ENCODE data around the gene CIITA. TPM values are rescaled to one million over a fixed set of nuclear protein-coding genes. Genes with fewer than 3 reads are reported as not detected.

Gene CIITA
- total and polyA plus RNA-seq, 10 of the 15 experiments (the other 5 are each of a cell fraction or from before 2014, with no cell fraction given): 11.5 to 145 (median 49.7) TPM

DNA sequence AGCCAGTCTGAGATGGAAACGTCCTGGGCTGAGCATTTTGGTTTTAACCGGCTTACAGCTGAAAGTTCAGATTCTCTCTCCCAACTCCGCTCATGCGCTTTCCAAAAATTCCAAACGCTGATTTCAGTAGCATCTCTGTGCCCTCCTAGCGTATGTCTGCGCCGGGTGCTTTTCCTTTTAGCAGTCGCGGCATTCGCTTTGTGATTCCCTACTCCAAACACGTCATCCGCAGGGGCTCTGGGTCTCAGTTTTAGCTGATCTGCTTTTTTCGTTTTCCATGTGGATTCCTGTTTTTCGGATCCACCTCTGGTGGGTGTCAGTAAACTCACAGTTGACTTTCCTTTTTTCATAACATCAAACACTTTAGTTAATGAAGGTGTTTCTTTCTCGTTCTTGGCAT, 36.3 kb upstream of the CIITA start (continued):
- TF ChIP-seq, protein P1, sequence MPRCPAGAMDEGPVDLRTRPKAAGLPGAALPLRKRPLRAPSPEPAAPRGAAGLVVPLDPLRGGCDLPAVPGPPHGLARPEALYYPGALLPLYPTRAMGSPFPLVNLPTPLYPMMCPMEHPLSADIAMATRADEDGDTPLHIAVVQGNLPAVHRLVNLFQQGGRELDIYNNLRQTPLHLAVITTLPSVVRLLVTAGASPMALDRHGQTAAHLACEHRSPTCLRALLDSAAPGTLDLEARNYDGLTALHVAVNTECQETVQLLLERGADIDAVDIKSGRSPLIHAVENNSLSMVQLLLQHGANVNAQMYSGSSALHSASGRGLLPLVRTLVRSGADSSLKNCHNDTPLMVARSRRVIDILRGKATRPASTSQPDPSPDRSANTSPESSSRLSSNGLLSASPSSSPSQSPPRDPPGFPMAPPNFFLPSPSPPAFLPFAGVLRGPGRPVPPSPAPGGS (IDR thresholded peaks at IDR 0.05; ENCODE audit: borderline replicate concordance, insufficient read depth, low read depth, low read length, poor library complexity, severe bottlenecking): no peak
- TF ChIP-seq MTA2 (IDR thresholded peaks at IDR 0.05; ENCODE audit: low read depth) (no peak), NR2C2 (IDR thresholded peaks at IDR 0.05; ENCODE audit: borderline replicate concordance, control insufficient read depth, insufficient read length, low read depth) (no peak), YBX1 (IDR thresholded peaks at IDR 0.05) (no peak)

DNA sequence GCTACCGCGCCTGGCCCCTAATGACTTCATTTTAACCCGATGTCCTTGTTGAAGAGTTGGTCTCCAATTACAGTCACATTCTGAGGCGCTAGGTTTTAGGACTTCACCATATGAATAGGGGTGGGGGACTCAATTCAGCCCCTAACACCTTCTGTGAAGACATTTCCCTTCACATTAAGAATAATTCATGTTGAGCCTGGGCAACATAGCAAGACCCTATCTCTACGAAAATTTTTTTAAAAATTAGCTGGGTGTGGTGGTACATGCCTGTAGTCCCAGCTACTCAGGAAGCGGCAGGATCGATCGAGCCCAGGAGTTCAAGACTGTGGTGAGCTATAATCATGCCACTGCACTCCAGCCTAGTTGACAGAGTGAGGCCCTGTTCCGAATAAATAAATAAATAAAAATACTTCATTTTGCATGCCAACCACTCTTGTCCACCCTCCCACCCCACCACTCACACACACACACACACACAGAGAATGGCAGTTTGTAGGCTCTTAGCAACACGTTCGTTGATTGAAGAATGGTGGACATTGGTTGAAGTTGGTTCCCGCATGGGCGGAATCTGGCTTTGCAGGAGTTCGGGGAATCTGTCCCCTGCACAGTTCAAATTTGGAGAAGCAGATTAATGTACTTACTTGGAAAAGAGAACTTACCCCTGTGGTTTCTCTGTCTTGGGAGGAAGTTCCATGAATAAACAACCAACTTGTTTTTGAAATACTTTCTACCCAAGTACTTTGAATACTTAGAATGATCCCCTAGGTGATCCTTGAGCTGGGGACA, 30.6 kb upstream of the CIITA start:
- H3K79me2 ChIP-seq (ENCODE audit: control insufficient read depth, insufficient read depth, low read length): no peaks in the 10 kb centered on the region
- intact Hi-C loops (cut with micrococcal nuclease; ENCODE audit: unreplicated experiment) (no loop called here), in situ Hi-C loops (cut with MboI) (no loop called here)
- DNase-seq (ENCODE audit: low read depth, low spot score) (no peak), FAIRE-seq (no peak), ATAC-seq (no peak)
- no peak overlapping the region for H3K27ac ChIP-seq (ENCODE audit: control insufficient read depth, insufficient read depth)
- H4K20me1 ChIP-seq (ENCODE audit: control insufficient read depth, insufficient read depth): no peaks in the 10 kb centered on the region
- ChIA-PET CTCF (interaction anchor here (0.6 kb wide), 2 partner anchors 23 to 331 kb away, joined by 3 read pairs; no protein-coding TSS in a partner anchor), RAD21 (ENCODE audit: unreplicated experiment) (no interaction called here), SMC1A (ENCODE audit: uncharacterized antibody, unreplicated experiment) (interaction anchor here (1.0 to 1.1 kb wide), 2 partner anchors 8 to 12 kb away, joined by 3 read pairs; no protein-coding TSS in a partner anchor), POLR2A (interaction anchor here (0.5 to 1.5 kb wide), 3 partner anchors 16 to 524 kb away, joined by 3 to 4 read pairs (median 3); no protein-coding TSS in a partner anchor)
- BruUV-seq (replicated peaks): no TSS peak
- no peak overlapping the region for H3K9ac ChIP-seq (ENCODE audit: control insufficient read depth, insufficient read depth, low read length)
- no peak overlapping the region for H3K4me2 ChIP-seq (ENCODE audit: control insufficient read depth, insufficient read depth)
- no peaks in the 10 kb centered on the region for H3K27me3 ChIP-seq (replicated peaks in 1 of 2; ENCODE audit: control insufficient read depth in 2 of 2, insufficient read depth in 2 of 2, low read length in 1 of 2)
- H3K4me1 ChIP-seq (ENCODE audit: control insufficient read depth, insufficient read depth, low read length): peaks cover 20% of the 10 kb centered on the region
- H3K4me3 ChIP-seq: no peak overlapping the region
- no peaks in the 10 kb centered on the region for H3K9me3 ChIP-seq (replicated peaks; ENCODE audit: control insufficient read depth, insufficient read depth, low read length)
- WGBS (ENCODE audit: insufficient coverage, insufficient replicate concordance, low lambda C conversion rate, missing lambda C conversion rate): 74% methylated on average over 14 of the region's 14 CpGs
- H3K36me3 ChIP-seq (ENCODE audit: control insufficient read depth in 2 of 2, insufficient read depth in 2 of 2, low read length in 1 of 2): no peaks in the 10 kb centered on the region
- no peak overlapping the region for H2AFZ ChIP-seq (ENCODE audit: control insufficient read depth, low read depth, low read length)
- TF ChIP-seq CHD2 (IDR thresholded peaks at IDR 0.05; ENCODE audit: borderline replicate concordance, low read depth, low read length) (no peak), GABPA (IDR thresholded peaks at IDR 0.05; ENCODE audit: low read depth) (no peak), ZNF274 (IDR thresholded peaks at IDR 0.05; ENCODE audit: insufficient read depth, insufficient read length) (no peak), BHLHE40 (IDR thresholded peaks at IDR 0.05; ENCODE audit: borderline replicate concordance in 1 of 2, low read depth in 2 of 2, low read length in 1 of 2) (no peak), ZBED1 (IDR thresholded peaks at IDR 0.05; ENCODE audit: borderline replicate concordance) (no peak), NR2F1 (conservative IDR thresholded peaks at IDR 0.05) (no peak), POU2F2 (IDR thresholded peaks at IDR 0.05; ENCODE audit: borderline replicate concordance, low read depth, low read length) (no peak), IRF4 (IDR thresholded peaks at IDR 0.05; ENCODE audit: low read depth, low read length) (no peak)
- TF ChIP-seq, protein P2, sequence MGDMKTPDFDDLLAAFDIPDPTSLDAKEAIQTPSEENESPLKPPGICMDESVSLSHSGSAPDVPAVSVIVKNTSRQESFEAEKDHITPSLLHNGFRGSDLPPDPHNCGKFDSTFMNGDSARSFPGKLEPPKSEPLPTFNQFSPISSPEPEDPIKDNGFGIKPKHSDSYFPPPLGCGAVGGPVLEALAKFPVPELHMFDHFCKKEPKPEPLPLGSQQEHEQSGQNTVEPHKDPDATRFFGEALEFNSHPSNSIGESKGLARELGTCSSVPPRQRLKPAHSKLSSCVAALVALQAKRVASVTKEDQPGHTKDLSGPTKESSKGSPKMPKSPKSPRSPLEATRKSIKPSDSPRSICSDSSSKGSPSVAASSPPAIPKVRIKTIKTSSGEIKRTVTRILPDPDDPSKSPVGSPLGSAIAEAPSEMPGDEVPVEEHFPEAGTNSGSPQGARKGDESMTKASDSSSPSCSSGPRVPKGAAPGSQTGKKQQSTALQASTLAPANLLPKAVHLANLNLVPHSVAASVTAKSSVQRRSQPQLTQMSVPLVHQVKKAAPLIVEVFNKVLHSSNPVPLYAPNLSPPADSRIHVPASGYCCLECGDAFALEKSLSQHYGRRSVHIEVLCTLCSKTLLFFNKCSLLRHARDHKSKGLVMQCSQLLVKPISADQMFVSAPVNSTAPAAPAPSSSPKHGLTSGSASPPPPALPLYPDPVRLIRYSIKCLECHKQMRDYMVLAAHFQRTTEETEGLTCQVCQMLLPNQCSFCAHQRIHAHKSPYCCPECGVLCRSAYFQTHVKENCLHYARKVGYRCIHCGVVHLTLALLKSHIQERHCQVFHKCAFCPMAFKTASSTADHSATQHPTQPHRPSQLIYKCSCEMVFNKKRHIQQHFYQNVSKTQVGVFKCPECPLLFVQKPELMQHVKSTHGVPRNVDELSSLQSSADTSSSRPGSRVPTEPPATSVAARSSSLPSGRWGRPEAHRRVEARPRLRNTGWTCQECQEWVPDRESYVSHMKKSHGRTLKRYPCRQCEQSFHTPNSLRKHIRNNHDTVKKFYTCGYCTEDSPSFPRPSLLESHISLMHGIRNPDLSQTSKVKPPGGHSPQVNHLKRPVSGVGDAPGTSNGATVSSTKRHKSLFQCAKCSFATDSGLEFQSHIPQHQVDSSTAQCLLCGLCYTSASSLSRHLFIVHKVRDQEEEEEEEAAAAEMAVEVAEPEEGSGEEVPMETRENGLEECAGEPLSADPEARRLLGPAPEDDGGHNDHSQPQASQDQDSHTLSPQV (IDR thresholded peaks at IDR 0.05): no peak
- TF ChIP-seq, protein P3, sequence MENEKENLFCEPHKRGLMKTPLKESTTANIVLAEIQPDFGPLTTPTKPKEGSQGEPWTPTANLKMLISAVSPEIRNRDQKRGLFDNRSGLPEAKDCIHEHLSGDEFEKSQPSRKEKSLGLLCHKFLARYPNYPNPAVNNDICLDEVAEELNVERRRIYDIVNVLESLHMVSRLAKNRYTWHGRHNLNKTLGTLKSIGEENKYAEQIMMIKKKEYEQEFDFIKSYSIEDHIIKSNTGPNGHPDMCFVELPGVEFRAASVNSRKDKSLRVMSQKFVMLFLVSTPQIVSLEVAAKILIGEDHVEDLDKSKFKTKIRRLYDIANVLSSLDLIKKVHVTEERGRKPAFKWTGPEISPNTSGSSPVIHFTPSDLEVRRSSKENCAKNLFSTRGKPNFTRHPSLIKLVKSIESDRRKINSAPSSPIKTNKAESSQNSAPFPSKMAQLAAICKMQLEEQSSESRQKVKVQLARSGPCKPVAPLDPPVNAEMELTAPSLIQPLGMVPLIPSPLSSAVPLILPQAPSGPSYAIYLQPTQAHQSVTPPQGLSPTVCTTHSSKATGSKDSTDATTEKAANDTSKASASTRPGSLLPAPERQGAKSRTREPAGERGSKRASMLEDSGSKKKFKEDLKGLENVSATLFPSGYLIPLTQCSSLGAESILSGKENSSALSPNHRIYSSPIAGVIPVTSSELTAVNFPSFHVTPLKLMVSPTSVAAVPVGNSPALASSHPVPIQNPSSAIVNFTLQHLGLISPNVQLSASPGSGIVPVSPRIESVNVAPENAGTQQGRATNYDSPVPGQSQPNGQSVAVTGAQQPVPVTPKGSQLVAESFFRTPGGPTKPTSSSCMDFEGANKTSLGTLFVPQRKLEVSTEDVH (IDR thresholded peaks at IDR 0.05; ENCODE audit: low read depth, partially characterized antibody): no peak
